GM21723 (cell line): ENCODE results near the gene IL1R2.

Experiments
- ATAC-seq: cut with Tn5 transposase; IDR thresholded peaks from one replicate; pipeline ENCODE4 v1.9.1; 2021; ENCODE audit warnings: mild to moderate bottlenecking, moderate library complexity; ENCODE audit not compliant: unreplicated experiment

Gene IL1R2

GRCh38 chr2:102018823-102019445 is 27.2 kb downstream of the IL1R2 start:
- no peak for ATAC-seq

DNA sequence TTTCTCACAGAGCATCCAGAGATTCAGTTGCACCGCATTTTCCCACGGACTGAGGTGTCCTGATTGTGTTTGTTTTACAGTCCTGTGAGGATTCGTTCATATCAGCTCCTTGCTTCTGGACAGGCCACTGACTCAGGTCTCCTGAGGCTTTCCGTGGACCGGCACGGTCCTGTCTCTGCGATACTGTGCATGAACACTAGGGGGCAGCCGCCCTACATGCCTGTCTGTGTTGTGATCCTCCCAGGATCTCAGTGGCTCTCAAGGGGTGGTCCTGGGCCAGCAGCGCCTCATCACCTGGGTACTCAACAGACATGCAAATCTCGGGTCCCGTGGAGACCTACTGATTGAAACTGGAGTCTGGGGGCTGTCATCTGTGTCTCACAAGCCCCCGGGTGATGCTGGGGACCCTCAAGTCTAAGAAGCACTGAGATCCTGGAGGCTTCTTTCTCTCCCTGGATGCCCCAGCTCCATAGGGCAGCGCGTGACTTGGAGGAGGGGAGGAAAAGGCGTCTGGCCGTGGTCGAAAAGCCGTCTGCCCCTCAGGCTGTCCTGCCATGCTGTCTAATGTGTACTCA is 28.9 kb downstream of the IL1R2 start:
- peak; percentile 66 for ATAC-seq

GRCh38 chr2:102021779-102022178 is 30.0 kb downstream of the IL1R2 start:
- no peak for ATAC-seq

- ATAC-seq: no peak
Observed at GRCh38 chr2:102022884-102023539, 31.3 kb downstream of the IL1R2 start.

GRCh38 chr2:102024410-102024809 is 32.6 kb downstream of the IL1R2 start:
- ATAC-seq: no peak

- ATAC-seq: peak; percentile 59
Observed at GRCh38 chr2:102025016-102025501, 33.3 kb downstream of the IL1R2 start.

DNA sequence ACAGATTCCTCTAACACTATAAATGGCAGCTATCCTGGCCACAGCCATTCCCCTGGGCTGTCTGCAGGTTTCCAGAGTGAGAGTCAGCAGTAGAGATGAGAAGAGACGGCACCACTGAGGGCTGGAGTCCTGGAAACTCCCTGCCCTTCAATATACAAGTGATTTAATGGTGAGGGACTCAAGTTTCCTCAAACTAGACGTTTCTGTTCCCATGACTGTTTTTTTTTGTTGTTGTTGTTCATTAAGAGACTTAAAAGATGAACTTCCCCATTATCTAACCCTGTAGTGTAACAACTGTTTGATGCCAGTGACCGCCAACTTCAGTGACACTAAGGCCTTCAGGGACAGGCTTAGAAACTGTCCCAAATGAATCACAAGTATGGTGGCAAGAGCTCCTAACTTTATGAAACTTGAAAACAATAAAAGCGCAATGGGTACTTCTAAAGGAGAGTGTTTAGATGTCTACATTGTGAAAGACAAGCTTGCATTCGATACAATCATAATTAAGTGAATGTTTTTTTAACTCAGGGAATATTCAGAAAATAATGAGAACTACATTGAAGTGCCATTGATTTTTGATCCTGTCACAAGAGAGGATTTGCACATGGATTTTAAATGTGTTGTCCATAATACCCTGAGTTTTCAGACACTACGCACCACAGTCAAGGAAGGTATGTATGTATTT is 34.0 kb downstream of the IL1R2 start:
- ATAC-seq: peak; percentile 50

- no peak for ATAC-seq
Observed at GRCh38 chr2:102027036-102027980, 35.5 kb downstream of the IL1R2 start.

DNA sequence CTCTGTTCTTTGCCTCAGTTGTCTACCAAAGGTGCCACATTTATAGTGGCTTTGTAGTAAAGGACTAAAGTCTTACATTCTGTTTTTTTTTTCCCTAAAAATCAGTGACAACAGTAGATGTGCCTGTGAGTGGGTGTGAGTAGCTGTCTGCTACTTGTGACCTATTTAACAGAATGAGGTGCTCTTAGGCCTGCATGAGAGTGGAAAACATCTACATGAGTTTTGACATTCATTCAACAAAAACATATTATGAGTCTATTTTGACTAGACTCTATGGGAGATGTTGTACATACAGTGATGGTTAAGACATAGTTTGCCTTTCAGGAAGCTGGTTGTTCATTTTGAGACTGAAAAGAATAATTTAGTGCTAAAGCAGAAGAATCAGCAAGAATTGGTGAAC is 36.7 kb downstream of the IL1R2 start:
- ATAC-seq: no peak

- no peak for ATAC-seq
Observed at GRCh38 chr2:102029405-102029804, 37.6 kb downstream of the IL1R2 start.

DNA sequence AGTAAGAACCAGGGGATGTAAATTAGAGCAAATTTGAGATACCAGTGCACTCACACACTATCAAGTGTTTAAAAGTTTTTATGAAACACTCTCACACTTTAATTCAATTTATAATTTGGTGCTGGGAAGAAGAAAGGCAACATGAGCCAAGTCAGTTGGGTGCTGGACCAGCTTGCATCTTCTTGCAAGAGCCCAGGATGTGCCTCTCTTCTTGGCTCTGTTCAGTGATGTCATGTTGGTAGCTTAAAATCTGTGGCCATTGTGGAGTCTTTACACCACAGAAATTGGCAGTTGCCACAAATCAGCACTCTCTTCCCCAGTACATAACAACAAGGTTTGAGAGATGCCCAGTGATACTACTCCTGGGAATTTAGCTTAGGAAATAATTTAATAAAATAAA is 38.2 kb downstream of the IL1R2 start:
- no peak for ATAC-seq

DNA sequence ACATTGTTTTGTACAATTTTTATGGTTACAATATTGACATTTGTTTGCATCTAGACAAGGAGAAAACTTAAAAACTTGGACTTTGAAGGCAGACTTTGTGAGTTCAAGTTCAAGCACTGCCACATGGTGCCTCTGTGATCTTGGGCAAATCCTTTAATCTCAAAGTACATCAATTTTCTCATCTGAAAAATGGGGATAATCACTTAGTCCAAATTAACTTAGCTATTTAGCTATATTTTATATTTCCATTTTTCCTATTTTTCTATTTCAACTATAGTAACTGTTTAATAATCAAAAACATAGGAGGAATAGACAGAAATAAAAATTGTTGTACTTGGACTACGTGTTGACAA is 38.7 kb downstream of the IL1R2 start:
- no peak for ATAC-seq

DNA sequence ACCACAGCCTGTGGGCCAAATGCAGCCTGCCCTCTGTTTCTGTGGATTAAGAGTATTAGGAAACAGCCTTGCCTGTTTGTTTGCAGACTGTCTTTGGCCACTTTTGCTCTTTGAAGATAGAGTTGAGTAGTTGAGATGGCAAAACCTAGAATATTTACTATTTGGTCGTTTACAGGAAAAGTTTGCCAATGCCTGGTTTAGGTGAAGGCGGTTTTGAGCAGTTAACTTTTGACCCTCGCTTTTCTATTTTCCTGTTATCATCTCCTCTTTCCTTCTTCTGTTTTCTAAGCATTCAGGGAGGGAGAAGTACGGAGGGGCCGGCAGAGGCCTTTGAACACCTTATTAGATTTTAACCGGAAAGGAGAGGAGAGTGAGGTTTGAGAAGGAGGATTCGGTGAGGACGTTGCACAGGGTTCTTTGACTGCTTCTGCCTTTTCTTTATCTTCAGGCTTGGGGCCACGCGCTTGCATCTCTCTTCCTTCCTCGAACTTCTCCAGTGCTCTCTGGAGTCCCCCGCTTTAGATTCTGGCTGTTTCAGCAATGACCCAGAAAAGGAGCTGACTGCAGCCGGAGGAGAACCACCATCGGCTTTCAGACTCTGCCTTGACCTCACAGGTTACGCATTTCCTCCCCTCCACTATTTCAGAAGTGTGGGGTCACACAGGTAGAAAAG is 39.2 kb downstream of the IL1R2 start:
- ATAC-seq: no peak

GRCh38 chr2:102032368-102033030 is 40.7 kb downstream of the IL1R2 start:
- no peak for ATAC-seq

DNA sequence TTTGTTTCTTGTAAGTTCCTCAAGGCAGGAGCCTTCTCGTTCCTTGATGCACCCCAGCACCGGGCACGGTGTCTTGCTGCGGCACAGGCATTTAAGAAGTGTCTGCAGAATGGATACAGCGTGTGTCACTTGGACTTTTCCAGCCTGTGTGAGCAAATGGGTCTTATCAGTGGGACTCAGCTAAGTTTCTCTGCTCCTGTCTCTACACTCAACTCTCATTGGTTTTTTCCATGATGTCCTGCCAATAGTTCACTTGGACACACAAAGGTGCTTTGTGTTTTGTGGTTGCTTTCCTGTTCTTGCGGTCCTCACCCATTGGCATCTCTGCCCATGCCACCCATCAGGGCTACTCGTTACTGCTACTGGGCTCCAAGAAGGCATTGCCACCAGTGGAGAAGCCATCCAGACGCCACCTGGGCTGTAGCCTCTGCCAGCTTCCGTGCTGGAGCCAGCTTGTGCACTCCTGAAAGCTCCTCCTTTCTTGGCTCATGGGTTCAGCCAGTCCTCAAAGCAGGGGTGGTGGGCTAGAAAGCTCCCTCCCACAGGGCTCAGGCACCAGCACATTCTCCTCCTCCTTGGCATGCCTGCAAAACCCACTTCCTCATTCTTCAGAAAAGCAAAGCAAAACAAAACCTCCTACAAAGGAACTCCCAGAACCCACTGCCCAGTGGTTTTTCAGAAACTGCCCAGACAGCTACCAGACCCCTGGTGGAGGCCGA is 41.4 kb downstream of the IL1R2 start:
- peak; percentile 73 for ATAC-seq

DNA sequence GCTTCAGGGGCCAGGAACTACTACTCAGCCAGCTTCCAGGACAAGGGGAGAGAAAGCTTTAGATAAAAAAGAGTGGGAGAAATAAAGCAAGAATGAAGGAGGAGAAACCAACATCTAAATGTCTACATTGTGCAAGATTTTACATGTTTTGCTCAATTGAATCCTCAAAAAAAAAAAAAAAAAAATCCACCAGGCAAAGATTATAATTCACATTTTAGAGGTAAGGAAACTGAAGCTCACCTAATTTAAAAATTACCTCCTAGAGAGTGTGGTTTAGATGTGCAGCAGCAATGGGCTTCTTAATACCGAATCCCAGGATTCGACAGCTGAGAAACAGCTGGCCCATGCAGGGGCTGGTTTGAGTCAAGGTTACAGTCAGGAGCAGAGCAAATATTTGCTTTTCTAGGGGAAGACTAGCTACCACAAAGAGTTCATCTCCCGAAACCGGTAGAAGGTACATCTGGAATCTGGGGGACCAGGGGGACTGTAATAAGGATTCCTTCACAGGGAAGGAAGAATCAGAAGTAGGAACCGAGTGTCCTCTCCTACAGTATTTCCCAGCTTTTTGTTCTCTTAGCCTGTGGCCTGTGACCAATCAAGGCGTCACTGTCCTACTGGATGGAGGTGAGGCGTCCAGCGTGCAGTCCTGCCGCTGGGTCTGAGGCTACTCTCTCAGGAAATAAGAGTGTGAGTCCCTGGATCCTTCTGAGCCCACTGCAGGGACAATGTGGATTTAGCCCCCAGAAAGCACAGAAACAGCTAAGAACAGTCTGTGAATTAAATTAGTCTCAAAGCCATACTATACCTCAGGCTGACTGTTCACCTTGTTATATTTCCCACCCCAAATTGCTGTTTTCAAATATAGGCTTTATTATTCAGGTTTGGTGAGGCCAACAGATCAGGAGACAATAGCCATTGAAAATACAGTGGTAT is 42.3 kb downstream of the IL1R2 start:
- ATAC-seq: no peak

DNA sequence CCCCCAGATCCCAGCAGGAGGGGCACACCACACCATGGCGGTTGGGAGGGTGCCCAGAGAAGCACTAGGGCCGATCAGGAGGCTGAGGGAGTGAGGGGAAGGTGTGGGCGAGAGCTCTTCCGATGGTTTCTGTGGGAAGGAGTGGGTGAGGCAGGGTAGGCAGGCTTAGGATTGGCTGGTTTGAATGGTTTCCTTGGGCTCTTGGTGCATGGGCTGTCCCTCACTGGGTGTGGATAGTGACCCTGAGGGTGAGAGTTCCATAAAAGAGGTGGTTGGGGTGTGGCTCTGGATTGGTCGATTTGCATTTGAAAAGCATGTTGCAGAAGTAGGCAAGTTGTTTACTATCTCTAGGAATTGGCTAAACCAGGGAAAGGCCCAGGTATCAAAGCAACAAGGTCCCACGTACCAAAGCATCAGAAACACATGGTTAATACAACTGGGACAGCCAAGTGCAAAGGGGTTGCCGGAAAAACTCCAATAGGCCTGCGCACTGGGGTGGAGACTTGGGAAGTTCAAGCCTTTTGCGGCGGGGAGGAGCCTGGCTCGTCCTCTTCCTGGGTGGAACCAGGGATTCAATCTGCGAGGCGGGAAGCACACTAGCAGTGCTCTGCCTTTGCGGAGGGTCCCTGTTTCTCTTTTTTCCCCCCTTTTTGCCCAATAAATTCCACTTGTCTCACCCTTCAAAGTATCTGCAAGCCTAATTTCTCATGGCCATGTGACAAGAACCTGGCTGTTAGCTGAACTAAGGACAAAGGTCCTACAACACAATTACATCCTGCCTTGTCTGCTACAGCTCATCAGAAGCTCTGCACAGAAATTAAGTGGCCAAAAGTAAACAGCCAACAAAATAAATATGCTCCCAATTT is 43.2 kb downstream of the IL1R2 start:
- no peak for ATAC-seq
